OCI-LY7 (cell line): ENCODE measurements around the gene ZBED1.

ENCODE experiments used
- CTCF ChIP-seq: fragments of 200-600 bp; sonication (generic); conservative IDR thresholded peaks from 2 replicates; pipeline ENCODE4 v1.5.1; 2014; ENCODE audit warnings: mild to moderate bottlenecking, antibody characterized with exemption, low read length, moderate library complexity, mixed read lengths
- EZH2phosphoT487 ChIP-seq: fragments of 200-600 bp; sonication (generic); IDR thresholded peaks from 2 replicates; pipeline ENCODE4 v1.6.1; 2018; ENCODE audit warnings: low read depth, borderline replicate concordance, mild to moderate bottlenecking, mixed run types, antibody characterized with exemption, low read length, moderate library complexity, mixed read lengths

- TF ChIP-seq CTCF (no peak), EZH2phosphoT487 (no peak)
These were observed 16.5 kb downstream of the ZBED1 start for GRCh38 chrX:2484256-2484655.
